Pancreas (tissue), 10 donors: ENCODE results near the gene LRMDA. TPM values are rescaled to one million over a fixed set of nuclear protein-coding genes. Genes with fewer than 3 reads are reported as not detected.

Experiments
- ATAC-seq, 4 donors: fragments of 200-7000 bp; cut with Tn5 transposase; one replicate each; pipeline versions ENCODE4 v1.8.0 to v1.9.1; 2020; ENCODE audit warnings: mild to moderate bottlenecking in 4 of 4, moderate library complexity in 4 of 4
- DNase-seq, 6 donors: peaks; one replicate each; pipeline ENCODE4 v3.0.0-alpha.2; 2020
- FAIRE-seq: peaks from 2 replicates; lab custom pipeline; 2012; peaks lifted over from hg19 to GRCh38; lab: Jason Lieb, UNC
- H3K27ac ChIP-seq, 4 donors: fragments of 200-600 bp; sonication (generic); 1 replicate in 3 of 4; 2 replicates in 1 of 4; pipeline versions ENCODE4 v1.5.0 to v1.8.0; 2020
- H3K27me3 ChIP-seq, 4 donors: fragments of 200-600 bp; one replicate each; pipeline ENCODE4 v1.8.0; 2021
- H3K36me3 ChIP-seq, 3 donors: fragments of 200-600 bp; sonication (generic) in 1 of 3; one replicate each; pipeline versions ENCODE4 v1.5.0 to v1.8.0; 2020 to 2021
- H3K4me1 ChIP-seq, 3 donors: fragments of 200-600 bp; one replicate each; pipeline ENCODE4 v1.8.0; 2021
- H3K4me3 ChIP-seq, 4 donors: fragments of 200-600 bp; sonication (generic) in 2 of 4; one replicate each; pipeline versions ENCODE4 v1.5.0 to v1.8.0; 2020 to 2021
- H3K9me3 ChIP-seq, 4 donors: fragments of 200-600 bp; one replicate each; pipeline ENCODE4 v1.8.0; 2021
- CTCF ChIP-seq, 4 donors: fragments of 200-600 bp; sonication (generic) in 3 of 4; IDR thresholded peaks; one replicate each; pipeline versions ENCODE4 v1.5.0 to v1.8.0; 2021; ENCODE audit warnings: antibody characterized with exemption in 4 of 4
- WGBS, 2 donors: extraction: QIAGEN DNeasy Blood & Tissue Kit; methylation state at CpG; one replicate each; pipeline ENCODE4 v1.1.7; 2013; 5-methylcytosine and 5-hydroxymethylcytosine counted together
- intact Hi-C, 3 donors: fragments of 100-400 bp; cut with DNase I; formaldehyde crosslinking; loops; one replicate each; pipeline versions ENCODE4 v1.11.1 to v1.14.2; 2022
- polyA plus RNA-seq, 2 donors: library from polyadenylated mRNA; stranded (reverse); fragments of 200-250 nt; gene quantifications; one replicate each; pipeline ENCODE4 v1.2.3, GENCODE V29; 2013
- total RNA-seq, 6 donors: library from RNA; stranded (reverse); fragmentation: NEBNext Ultra II Directional in 4 of 6; extraction: Animal tissue kit (Norgen Biotek cat#: 25700) in 4 of 6; gene quantifications; one replicate each; pipeline versions ENCODE4 v1.2.1 to v1.2.4, GENCODE V29; 2021 to 2023
- donor health status: healthy with polysubstance abuse.
- donor health status: DM: no; HTN: no; CAD: no; lungs with moderate emphysema.
- donor health status: DM: no; HTN: no; CAD: no.
- donor health status: control.
- donor health status: control.
- donor health status: Bipolar disorder and iron deficiency.
- donor health status: DM: yes; HTN: yes; CAD: no.
- donor health status: DM: no; HTN: no; CAD: no.
- donor health status: DM: no; HTN: no; CAD: no.
- donor health status: DM: yes; HTN: yes; CAD: no.

LRMDA gene
- total and polyA plus RNA-seq, 8 donors: 4.6 to 21.2 (median 13.4) TPM

- DNase-seq (no peak), ATAC-seq (no peak), FAIRE-seq (no peak)
- WGBS, 2 donors: 75 to 80% methylated on average over 8 of the region's 8 CpGs
- Histone ChIP-seq H3K27ac (no peak overlapping the region), H3K4me1 (no peaks in the 10 kb centered on the region), H3K36me3 (no peaks in the 10 kb centered on the region), H3K27me3 (no peaks in the 10 kb centered on the region), H3K4me3 (no peak overlapping the region), H3K9me3 (no peaks in the 10 kb centered on the region)
- intact Hi-C loops: no loop called here
- no peak for TF ChIP-seq CTCF (IDR thresholded peaks at IDR 0.05)
These were observed 759.3 kb downstream of the LRMDA start for GRCh38 chr10:76190634-76191270.

GRCh38 chr10:76191336-76191735 lies 759.9 kb downstream of the LRMDA start:
- H3K27ac ChIP-seq: no peak overlapping the region
- no peak for TF ChIP-seq CTCF (IDR thresholded peaks at IDR 0.05)
- DNase-seq (no peak), ATAC-seq (no peak), FAIRE-seq (no peak)
- intact Hi-C loops: no loop called here
- no peak overlapping the region for H3K4me3 ChIP-seq
- no peaks in the 10 kb centered on the region for H3K27me3 ChIP-seq
- 90 to 92% methylated on average over 1 of the region's 1 CpG for WGBS, 2 donors
- no peaks in the 10 kb centered on the region for H3K36me3 ChIP-seq
- no peaks in the 10 kb centered on the region for H3K4me1 ChIP-seq
- H3K9me3 ChIP-seq: no peaks in the 10 kb centered on the region

GRCh38 chr10:76192151-76192550 lies 760.7 kb downstream of the LRMDA start:
- Histone ChIP-seq H3K4me1 (no peaks in the 10 kb centered on the region), H3K9me3 (no peaks in the 10 kb centered on the region), H3K4me3 (no peak overlapping the region), H3K27me3 (no peaks in the 10 kb centered on the region), H3K36me3 (no peaks in the 10 kb centered on the region), H3K27ac (no peak overlapping the region)
- intact Hi-C loops: no loop called here
- ATAC-seq (no peak), DNase-seq (no peak), FAIRE-seq (no peak)
- TF ChIP-seq CTCF (IDR thresholded peaks at IDR 0.05): no peak
- WGBS, 2 donors: 96 to 99% methylated on average over 2 of the region's 2 CpGs

- Histone ChIP-seq H3K27ac (no peak overlapping the region), H3K36me3 (no peaks in the 10 kb centered on the region), H3K27me3 (no peaks in the 10 kb centered on the region), H3K9me3 (no peaks in the 10 kb centered on the region), H3K4me1 (no peaks in the 10 kb centered on the region), H3K4me3 (no peak overlapping the region)
- FAIRE-seq (no peak), DNase-seq (no peak), ATAC-seq (no peak)
- intact Hi-C loops: no loop called here
- TF ChIP-seq CTCF (IDR thresholded peaks at IDR 0.05): no peak
- 79 to 81% methylated on average over 7 of the region's 7 CpGs for WGBS, 2 donors
These were observed 761.4 kb downstream of the LRMDA start for GRCh38 chr10:76192694-76193320.
